GM12878 (cell line): ENCODE data around the gene ENAH. TPM values are rescaled to one million over a fixed set of nuclear protein-coding genes. Genes with fewer than 3 reads are reported as not detected.

Experiments
- ATAC-seq: fragments of 200-7000 bp; cut with Tn5 transposase; 3 replicates; pipeline ENCODE4 v1.9.1; 2020; ENCODE audit warnings: mild to moderate bottlenecking, moderate library complexity
- BruUV-seq: library from RNA; stranded (reverse); fragments of 400-500 nt; replicated peaks from 2 replicates; lab custom pipeline; 2021; lab: Mats Ljungman, UMichigan
- CTCF ChIA-PET: fragments of 300-600 bp; sonication (Branson Sonifier 250); formaldehyde crosslinking; extraction: SDS; loops from one replicate; lab custom pipeline; 2021; ENCODE audit warnings: inconsistent platforms; lab: Yijun Ruan, JAX
- POLR2A ChIA-PET: fragments of 350-600 bp; formaldehyde crosslinking; extraction: SDS; loops from one replicate; lab custom pipeline; 2021; ENCODE audit warnings: inconsistent platforms; lab: Charles Lee
- RAD21 ChIA-PET: fragments of 300-600 bp; sonication (Branson Sonifier 250); formaldehyde crosslinking; loops from one replicate; lab custom pipeline; 2023; ENCODE audit warnings: antibody characterized with exemption; ENCODE audit not compliant: unreplicated experiment; lab: Charles Lee
- SMC1A ChIA-PET: fragments of 300-600 bp; sonication (Branson Sonifier 250); formaldehyde crosslinking; loops from one replicate; lab custom pipeline; 2023; ENCODE audit not compliant: unreplicated experiment, uncharacterized antibody; lab: Charles Lee
- DNase-seq: peaks from one replicate; pipeline ENCODE4 v3.0.0-alpha.2; 2011; ENCODE audit warnings: low read depth, low spot score
- FAIRE-seq: peaks from 3 replicates; lab custom pipeline; 2011; peaks lifted over from hg19 to GRCh38; lab: Jason Lieb, UNC
- H2AFZ ChIP-seq: 2 replicates; pipeline ENCODE4 v1.6.0; 2011; ENCODE audit warnings: low read depth, low read length, control low read depth; ENCODE audit not compliant: control insufficient read depth
- H3K27ac ChIP-seq: 2 replicates; pipeline ENCODE4 v1.5.1; 2011; ENCODE audit warnings: control low read depth; ENCODE audit not compliant: control insufficient read depth, insufficient read depth
- H3K27me3 ChIP-seq, 2 experiments: replicated peaks in 1 of 2; 2 replicates each; pipeline versions ENCODE4 v1.6.0 to v1.6.1; 2011; ENCODE audit warnings: low read length in 1 of 2; ENCODE audit not compliant: control insufficient read depth in 2 of 2, insufficient read depth in 2 of 2
- H3K36me3 ChIP-seq, 2 experiments: 2 replicates each; pipeline ENCODE4 v1.5.1; 2011; ENCODE audit warnings: low read length in 1 of 2; ENCODE audit not compliant: control insufficient read depth in 2 of 2, insufficient read depth in 2 of 2
- H3K4me1 ChIP-seq: 2 replicates; pipeline ENCODE4 v1.6.1; 2011; ENCODE audit warnings: mild to moderate bottlenecking, low read length, moderate library complexity, mixed read lengths; ENCODE audit not compliant: control insufficient read depth, insufficient read depth
- H3K4me2 ChIP-seq: 2 replicates; pipeline ENCODE4 v1.6.0; 2011; ENCODE audit warnings: control low read depth; ENCODE audit not compliant: control insufficient read depth, insufficient read depth
- H3K4me3 ChIP-seq: fragments of 200-600 bp; sonication (generic); 2 replicates; pipeline ENCODE4 v1.5.1; 2016
- H3K79me2 ChIP-seq: 2 replicates; pipeline ENCODE4 v1.6.0; 2011; ENCODE audit warnings: low read length; ENCODE audit not compliant: control insufficient read depth, insufficient read depth
- H3K9ac ChIP-seq: 2 replicates; pipeline ENCODE4 v1.8.0; 2011; ENCODE audit warnings: low read length, control low read depth, mixed read lengths; ENCODE audit not compliant: control insufficient read depth, insufficient read depth
- H3K9me3 ChIP-seq: replicated peaks from 3 replicates; pipeline ENCODE4 v1.5.1; 2011; ENCODE audit warnings: mild to moderate bottlenecking, low read length; ENCODE audit not compliant: control insufficient read depth, insufficient read depth
- H4K20me1 ChIP-seq: 2 replicates; pipeline ENCODE4 v1.6.0; 2011; ENCODE audit not compliant: control insufficient read depth, insufficient read depth
- BMI1 ChIP-seq: fragments of 450-650 bp; IDR thresholded peaks from 2 replicates; pipeline ENCODE4 v1.6.1; 2016; ENCODE audit warnings: mild to moderate bottlenecking, moderate library complexity, borderline replicate concordance
- KAT2A ChIP-seq: conservative IDR thresholded peaks from 2 replicates; pipeline ENCODE4 v1.6.1; 2011; ENCODE audit warnings: low read depth, low read length; ENCODE audit not compliant: control insufficient read depth
- WGBS: methylation state at CpG from one replicate; pipeline ENCODE4 v1.1.6; 2016; ENCODE audit warnings: low lambda C conversion rate; ENCODE audit not compliant: insufficient replicate concordance, insufficient coverage; ENCODE audit errors: missing lambda C conversion rate; 5-methylcytosine and 5-hydroxymethylcytosine counted together
- in situ Hi-C: fragments of 300-500 bp; cut with MboI; formaldehyde crosslinking; loops from 9 replicates; pipeline ENCODE4 v1.14.3; 2018; ENCODE audit warnings: mixed read lengths
- intact Hi-C: fragments of 100-400 bp; cut with micrococcal nuclease; formaldehyde crosslinking; loops from one replicate; pipeline ENCODE4 v1.14.2; 2022; ENCODE audit not compliant: unreplicated experiment
- polyA plus RNA-seq, 11 experiments: library from polyadenylated mRNA; depleted of rRNA in 4 of 11; unstranded in 6 of 11; stranded (reverse) in 5 of 11; fragments of >200 nt; fragmentation: Nextera tagmentation in 4 of 11; fragmentation: Illumina TruSeq in 1 of 11; extraction: Ambion mirVana in 4 of 11; extraction: Trizol in 1 of 11; gene quantifications; 1 replicate in 1 of 11; 2 replicates in 10 of 11; pipeline versions ENCODE4 v1.2.1 to v1.2.3, GENCODE V29; 2011 to 2016; ENCODE audit warnings: inconsistent platforms in 2 of 11, missing spikeins in 2 of 11, low read depth in 1 of 11
- total RNA-seq, 4 experiments: library from RNA; depleted of rRNA in 3 of 4; stranded (reverse); fragments of >200 nt in 3 of 4; fragmentation: Illumina TruSeq in 1 of 4; extraction: Trizol in 1 of 4; gene quantifications; 2 replicates each; pipeline versions ENCODE4 v1.2.1 to v1.2.3, GENCODE V29; 2013 to 2021
- TF ChIP-seq, protein P1 (sequence below): fragments of 450-650 bp; formaldehyde crosslinking; IDR thresholded peaks from 2 replicates; pipeline ENCODE4 v1.4.0; 2022; ENCODE audit warnings: mild to moderate bottlenecking, moderate library complexity

The ENAH gene
- total and polyA plus RNA-seq, 10 of the 15 experiments (the other 5 are each of a cell fraction or from before 2014, with no cell fraction given): under 0.01 to 0.62 (median 0.06) TPM; not detected in 5

DNA sequence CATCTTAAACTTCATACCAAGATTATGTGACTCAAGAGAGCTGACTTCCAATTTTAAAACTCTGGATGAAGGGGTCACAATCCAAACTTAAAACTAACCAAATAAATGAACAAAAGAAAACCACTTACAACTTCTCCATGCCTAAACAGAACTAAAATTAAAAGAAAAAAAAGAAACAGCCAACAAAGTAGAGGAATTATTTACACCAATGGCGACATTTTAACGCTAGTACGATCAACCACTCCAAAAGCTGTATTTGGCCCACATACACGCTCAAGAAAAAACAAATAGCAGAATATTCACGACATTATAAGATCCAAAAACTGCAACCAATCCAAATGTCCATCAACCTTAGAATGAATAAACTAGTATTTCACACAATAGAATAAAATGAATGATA lies 42.4 kb downstream of the ENAH start (continued):
- TF ChIP-seq, protein P1, sequence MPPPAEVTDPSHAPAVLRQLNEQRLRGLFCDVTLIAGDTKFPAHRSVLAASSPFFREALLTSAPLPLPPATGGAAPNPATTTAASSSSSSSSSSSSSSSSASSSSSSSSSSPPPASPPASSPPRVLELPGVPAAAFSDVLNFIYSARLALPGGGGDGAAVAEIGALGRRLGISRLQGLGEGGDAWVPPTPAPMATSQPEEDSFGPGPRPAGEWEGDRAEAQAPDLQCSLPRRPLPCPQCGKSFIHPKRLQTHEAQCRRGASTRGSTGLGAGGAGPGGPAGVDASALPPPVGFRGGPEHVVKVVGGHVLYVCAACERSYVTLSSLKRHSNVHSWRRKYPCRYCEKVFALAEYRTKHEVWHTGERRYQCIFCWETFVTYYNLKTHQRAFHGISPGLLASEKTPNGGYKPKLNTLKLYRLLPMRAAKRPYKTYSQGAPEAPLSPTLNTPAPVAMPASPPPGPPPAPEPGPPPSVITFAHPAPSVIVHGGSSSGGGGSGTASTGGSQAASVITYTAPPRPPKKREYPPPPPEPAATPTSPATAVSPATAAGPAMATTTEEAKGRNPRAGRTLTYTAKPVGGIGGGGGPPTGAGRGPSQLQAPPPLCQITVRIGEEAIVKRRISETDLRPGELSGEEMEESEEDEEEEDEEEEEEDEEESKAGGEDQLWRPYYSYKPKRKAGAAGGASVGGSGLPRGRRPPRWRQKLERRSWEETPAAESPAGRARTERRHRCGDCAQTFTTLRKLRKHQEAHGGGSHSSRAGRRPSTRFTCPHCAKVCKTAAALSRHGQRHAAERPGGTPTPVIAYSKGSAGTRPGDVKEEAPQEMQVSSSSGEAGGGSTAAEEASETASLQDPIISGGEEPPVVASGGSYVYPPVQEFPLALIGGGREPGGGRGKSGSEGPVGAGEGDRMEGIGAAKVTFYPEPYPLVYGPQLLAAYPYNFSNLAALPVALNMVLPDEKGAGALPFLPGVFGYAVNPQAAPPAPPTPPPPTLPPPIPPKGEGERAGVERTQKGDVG (CRISPR knock-in tag): no peak
- TF ChIP-seq BMI1: no peak

GRCh38 chr1:225608014-225608796 lies 44.7 kb downstream of the ENAH start:
- Histone ChIP-seq H3K4me2 (no peak overlapping the region), H3K27ac (no peak overlapping the region), H3K36me3 (no peaks in the 10 kb centered on the region), H3K9me3 (no peaks in the 10 kb centered on the region), H2AFZ (no peak overlapping the region), H4K20me1 (no peaks in the 10 kb centered on the region), H3K9ac (no peak overlapping the region), H3K79me2 (no peaks in the 10 kb centered on the region), H3K4me1 (no peaks in the 10 kb centered on the region), H3K27me3 (no peaks in the 10 kb centered on the region), H3K4me3 (no peak overlapping the region)
- intact Hi-C loops: no loop called here
- DNase-seq (no peak), FAIRE-seq (no peak), ATAC-seq (no peak)
- ChIA-PET SMC1A (no interaction called here), POLR2A (no interaction called here), CTCF (no interaction called here), RAD21 (interaction anchor here (0.6 kb wide), 1 partner anchor 201 kb away, joined by 3 read pairs; no protein-coding TSS in a partner anchor)
- no peak for TF ChIP-seq KAT2A
- in situ Hi-C loops: no loop called here
- BruUV-seq: no TSS peak
- WGBS: 65% methylated on average over 13 of the region's 14 CpGs
